Choroid plexus epithelial cell (primary cell): Measurements from ENCODE around the gene PIP4K2B.
"Not testable (repeated sequence)": the region's sequence is repeated elsewhere in the genome, so short reads cannot be mapped to it uniquely, and the experiment has no call there.

Experiments used
- DNase-seq: peaks from one replicate; pipeline ENCODE4 v3.0.0-alpha.2; 2010; ENCODE audit warnings: low read depth
- H3K4me3 ChIP-seq: 2 replicates; pipeline ENCODE4 v1.5.1; 2011; ENCODE audit warnings: low read depth, mild to moderate bottlenecking, control low read depth, low read length, moderate library complexity
- TF ChIP-seq, protein P1 (sequence below): conservative IDR thresholded peaks from 2 replicates; pipeline ENCODE4 v1.5.1; 2011; ENCODE audit warnings: low read depth, mild to moderate bottlenecking, control low read depth, inconsistent platforms, low read length, moderate library complexity

The PIP4K2B gene

DNA sequence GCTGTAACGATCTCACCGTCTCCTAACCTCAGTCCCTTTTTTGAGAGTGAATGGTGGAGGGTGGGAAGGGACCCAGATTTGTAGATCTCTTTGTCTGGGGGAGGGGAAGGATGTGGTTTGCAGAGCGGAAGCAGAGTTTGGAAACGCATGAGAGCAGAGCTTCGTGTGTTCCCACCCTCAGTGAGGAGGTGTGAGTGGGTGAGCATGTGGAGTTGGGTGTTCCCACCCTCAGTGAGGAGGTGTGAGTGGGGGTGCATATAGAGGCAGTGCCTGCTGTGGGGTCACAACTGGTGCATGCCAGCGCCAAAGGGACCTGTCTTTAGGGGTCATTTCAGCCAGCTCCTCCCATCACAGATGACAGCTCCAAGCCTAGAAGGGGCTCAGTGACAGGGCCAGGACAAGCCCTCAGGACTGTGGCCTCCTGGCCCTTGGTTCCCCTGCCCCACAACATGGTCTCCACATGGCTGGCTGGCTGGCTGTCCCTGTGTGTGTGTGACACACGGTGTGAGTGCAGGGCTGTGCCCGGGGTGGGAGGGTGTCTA lies 71.0 kb downstream of the PIP4K2B start:
- H3K4me3 ChIP-seq, result no peak overlapping the region
- TF ChIP-seq, protein P1, sequence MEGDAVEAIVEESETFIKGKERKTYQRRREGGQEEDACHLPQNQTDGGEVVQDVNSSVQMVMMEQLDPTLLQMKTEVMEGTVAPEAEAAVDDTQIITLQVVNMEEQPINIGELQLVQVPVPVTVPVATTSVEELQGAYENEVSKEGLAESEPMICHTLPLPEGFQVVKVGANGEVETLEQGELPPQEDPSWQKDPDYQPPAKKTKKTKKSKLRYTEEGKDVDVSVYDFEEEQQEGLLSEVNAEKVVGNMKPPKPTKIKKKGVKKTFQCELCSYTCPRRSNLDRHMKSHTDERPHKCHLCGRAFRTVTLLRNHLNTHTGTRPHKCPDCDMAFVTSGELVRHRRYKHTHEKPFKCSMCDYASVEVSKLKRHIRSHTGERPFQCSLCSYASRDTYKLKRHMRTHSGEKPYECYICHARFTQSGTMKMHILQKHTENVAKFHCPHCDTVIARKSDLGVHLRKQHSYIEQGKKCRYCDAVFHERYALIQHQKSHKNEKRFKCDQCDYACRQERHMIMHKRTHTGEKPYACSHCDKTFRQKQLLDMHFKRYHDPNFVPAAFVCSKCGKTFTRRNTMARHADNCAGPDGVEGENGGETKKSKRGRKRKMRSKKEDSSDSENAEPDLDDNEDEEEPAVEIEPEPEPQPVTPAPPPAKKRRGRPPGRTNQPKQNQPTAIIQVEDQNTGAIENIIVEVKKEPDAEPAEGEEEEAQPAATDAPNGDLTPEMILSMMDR, result no peak
- DNase-seq, result no peak

DNA sequence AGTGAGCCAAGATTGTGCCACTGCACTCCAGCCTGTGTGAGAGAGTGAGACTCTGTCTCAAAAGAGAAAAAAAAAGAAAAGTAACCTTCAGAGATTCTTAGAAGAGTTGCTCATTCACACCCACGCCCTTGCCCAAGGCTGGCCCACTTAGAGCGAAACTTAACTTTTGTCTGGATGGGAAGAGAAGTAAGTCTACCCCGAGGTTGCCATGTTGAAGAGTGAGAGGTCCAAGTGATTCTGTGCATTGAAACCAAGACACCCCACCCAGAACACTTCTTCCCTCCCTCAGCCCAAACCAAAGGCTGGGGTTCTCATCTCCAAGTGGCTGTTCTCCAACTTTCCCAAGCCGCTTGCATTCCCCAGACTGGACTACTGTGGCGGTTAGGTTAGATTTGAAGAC lies 71.6 kb downstream of the PIP4K2B start:
- DNase-seq, result no peak
- TF ChIP-seq, protein P1, result no peak
- no peak overlapping the region for H3K4me3 ChIP-seq

- H3K4me3 ChIP-seq, DNase-seq: not testable (repeated sequence)
Measured at GRCh38 chr17:38726145-38726544, 73.2 kb downstream of the PIP4K2B start.

- TF ChIP-seq, protein P1, result no peak
- no peak overlapping the region for H3K4me3 ChIP-seq
- no peak for DNase-seq
Measured at GRCh38 chr17:38725066-38725465, 74.3 kb downstream of the PIP4K2B start.

- TF ChIP-seq, protein P1, result no peak
- H3K4me3 ChIP-seq, result no peak overlapping the region
- DNase-seq, result no peak
Measured at GRCh38 chr17:38724337-38724988, 74.9 kb downstream of the PIP4K2B start.

- DNase-seq, result no peak
- no peak overlapping the region for H3K4me3 ChIP-seq
- TF ChIP-seq, protein P1, result no peak
Measured at GRCh38 chr17:38721802-38722201, 77.6 kb downstream of the PIP4K2B start.

DNA sequence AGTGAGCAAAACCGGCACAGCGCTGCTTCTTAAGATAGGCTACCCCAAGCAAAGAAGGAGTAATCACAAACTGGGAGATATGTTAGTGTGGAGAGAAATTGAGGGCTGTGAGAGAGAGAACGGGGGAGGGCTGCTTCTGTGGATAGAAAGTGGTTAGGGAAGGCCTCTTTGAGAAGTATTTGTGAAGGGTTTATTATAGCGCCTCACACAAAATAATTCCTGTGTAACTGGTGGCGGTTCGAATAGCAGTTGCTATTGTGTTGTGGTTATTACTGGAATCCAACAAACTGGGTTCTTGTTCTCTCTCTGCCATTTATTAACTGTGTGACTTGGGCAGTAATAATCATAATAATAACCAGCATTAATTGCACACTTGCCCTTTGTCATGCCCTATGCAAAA lies 78.4 kb downstream of the PIP4K2B start:
- no peak for DNase-seq
- H3K4me3 ChIP-seq, result no peak overlapping the region
- TF ChIP-seq, protein P1, result no peak
